T47D (cell line): ENCODE results near the gene DOK1.
A peak's percentile ranks its signal among the peaks of the same experiment; 100 is the strongest.

Source experiments
- DNase-seq, 2 experiments: peaks; one replicate each; pipeline versions ENCODE4 v3.0.0 to v3.0.0-alpha.2; 2011 to 2012; ENCODE audit warnings: low read depth in 1 of 2, low spot score in 1 of 2
- JUND ChIP-seq: IDR thresholded peaks from 2 replicates; pipeline ENCODE4 v1.6.1; 2012; ENCODE audit warnings: low read depth
- in situ Hi-C: cut with HindIII; loops from 2 replicates; pipeline ENCODE4 v1.10.0; 2016; ENCODE audit warnings: low sequenced_read_pairs, low pct_unique_long_range_greater_than_20kb

The DOK1 gene

DNA sequence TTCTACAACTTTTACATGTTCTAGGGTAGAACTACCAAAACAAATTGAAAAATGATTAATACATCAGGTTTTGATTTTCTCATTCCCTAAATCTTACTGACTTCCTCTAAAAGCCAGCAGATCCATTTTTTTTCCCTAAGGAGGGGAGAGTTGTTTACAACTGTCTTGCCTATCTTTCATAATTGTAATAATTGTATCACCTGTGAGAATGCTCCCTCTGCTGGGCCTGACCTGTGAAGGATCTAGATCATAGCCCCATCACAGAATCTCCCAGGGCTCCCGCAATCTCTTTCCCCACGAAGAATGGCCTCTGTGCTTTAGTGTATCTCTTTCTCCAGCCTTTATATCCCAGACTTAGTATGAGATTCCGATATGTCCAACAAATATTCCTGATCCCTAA is 9.9 kb upstream of the DOK1 start:
- in situ Hi-C loops = no loop called here
- no peak for DNase-seq
- TF ChIP-seq JUND = no peak

DNA sequence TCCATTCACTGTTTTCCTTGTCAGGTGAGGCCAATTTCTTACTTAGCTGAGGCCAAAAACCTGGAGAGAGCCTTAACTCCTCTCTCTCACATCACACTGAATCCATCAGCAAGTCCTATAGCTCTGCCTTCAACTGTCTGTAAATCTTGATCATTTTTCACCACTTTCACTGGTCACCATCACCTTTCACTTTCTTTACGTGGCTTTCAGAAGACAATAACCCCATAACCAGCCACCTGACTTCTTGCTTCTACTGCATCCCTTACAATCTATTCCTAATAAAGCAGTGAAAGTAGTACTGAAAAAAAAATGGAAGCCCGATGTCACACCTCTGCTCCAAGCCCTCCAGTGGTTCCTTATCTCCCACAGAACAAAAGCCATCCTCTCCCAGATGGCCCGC is 8.5 kb upstream of the DOK1 start:
- TF ChIP-seq JUND = no peak
- in situ Hi-C loops = no loop called here
- DNase-seq = no peak

DNA sequence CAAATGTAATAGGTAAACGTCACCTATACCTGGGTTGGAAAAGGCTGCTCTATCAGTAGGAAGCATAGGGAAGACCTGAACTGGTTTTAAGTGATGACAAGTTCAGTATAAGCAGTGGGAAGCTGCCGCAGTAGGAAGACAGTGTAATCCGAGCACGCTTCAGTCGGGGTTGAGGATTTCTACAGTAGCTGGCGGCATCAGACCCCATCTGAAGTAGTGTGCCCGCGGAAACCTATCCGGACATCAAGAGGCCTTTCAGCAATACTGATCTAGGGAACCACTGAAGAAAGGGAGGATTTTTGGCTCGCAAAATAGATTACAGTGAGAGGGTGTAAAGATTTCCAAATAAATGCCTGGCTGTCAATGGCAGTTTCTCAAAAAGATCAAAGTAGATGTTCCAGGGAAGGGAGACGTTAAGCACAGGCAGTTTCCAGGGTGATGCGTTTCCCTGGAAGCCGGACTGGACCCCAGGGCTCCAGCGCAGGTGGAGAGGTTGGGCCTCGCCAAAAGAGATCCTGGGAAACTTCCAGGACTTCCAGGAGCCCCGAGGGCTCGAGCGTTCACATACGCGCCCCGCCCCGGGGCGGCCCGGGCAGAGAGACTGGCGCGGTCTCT is 6.1 kb upstream of the DOK1 start:
- DNase-seq = no peak
- TF ChIP-seq JUND = no peak
- in situ Hi-C loops = no loop called here

DNA sequence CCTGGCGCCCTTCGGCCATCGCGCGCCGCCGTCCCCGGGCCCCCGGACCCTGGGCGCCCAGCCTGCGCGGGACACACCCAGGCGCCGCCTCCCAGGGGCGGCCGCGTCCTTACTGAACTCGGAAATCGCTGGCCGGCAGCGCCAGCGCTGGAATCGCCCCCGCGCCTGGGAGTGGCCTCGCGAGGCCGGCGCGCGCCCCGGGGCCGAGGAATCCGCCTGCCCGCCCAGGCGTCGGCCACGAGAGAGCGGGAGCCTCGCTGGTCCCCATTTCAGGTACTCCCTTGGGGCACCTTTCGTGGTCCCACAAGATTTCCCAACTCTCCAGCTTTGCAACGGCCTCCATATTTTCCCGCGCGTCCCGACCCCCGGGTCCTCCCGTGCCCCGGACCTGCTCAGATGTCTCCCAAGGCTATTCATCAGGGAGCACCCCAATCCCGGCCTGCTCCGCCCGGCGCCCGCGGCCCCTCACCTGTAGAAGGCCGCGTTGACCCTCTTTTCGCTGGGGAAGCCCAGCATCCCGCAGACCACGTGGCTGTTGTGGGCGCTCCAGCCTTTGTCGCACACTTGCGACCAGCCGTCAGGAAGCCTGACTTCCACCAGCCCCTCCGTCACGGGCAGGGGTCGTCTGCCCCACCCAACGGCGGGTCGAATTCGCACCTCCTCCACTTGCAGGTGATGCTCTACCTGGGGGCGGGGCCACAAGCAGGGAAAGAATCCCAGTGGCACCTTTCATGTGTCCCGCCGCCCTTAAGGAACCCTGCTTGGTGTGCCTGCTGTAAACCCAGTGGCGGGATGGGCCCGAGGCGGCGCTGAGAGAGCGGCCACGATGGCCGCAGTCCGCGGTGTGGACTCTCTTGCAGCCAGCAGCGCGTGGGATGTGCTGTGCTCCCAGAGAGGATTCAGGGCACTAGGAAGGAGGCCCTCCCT is 5.4 kb upstream of the DOK1 start:
- in situ Hi-C loops = no loop called here
- TF ChIP-seq JUND = no peak
- DNase-seq = peak; percentile 59 to 67

DNA sequence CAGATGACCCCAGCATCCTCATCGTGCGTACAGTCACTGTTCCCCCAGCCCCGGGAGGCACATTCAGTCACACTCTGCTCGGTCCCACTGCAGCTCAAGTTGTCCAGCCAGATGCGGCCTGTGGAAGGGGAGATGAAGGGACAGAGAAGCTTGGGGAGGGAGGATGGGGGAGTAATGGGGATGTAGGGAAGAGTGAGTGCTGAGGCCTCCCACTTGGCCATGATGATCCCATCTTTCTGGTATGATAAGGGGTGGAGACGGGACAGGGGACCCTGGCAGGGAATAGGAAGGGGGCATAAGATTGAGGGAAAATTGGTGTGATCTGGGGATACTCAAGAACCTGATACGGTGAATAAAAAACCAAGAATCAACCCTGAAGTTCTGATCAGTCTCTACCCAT is 4.3 kb upstream of the DOK1 start:
- in situ Hi-C loops = no loop called here
- no peak for DNase-seq
- no peak for TF ChIP-seq JUND

DNA sequence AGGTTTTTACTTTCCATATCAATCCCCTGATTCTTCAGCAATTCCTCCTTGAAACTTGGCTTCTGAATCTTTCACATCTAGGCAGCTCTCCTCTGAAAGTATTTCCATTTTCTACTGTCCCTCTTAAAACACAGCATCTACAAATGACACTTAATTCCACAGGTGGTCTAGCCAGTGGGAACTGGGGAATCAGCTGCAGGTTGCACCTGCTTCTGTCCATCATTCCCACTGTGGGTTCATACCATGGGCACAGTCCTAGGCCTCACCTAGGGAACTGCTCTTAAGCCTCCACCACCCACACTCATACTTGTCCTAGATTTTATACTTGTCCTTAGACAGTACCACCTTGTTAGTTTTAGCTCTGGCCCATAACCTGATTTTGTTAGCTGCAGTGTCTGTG is 3.0 kb upstream of the DOK1 start:
- no peak for TF ChIP-seq JUND
- DNase-seq = no peak
- in situ Hi-C loops = no loop called here

DNA sequence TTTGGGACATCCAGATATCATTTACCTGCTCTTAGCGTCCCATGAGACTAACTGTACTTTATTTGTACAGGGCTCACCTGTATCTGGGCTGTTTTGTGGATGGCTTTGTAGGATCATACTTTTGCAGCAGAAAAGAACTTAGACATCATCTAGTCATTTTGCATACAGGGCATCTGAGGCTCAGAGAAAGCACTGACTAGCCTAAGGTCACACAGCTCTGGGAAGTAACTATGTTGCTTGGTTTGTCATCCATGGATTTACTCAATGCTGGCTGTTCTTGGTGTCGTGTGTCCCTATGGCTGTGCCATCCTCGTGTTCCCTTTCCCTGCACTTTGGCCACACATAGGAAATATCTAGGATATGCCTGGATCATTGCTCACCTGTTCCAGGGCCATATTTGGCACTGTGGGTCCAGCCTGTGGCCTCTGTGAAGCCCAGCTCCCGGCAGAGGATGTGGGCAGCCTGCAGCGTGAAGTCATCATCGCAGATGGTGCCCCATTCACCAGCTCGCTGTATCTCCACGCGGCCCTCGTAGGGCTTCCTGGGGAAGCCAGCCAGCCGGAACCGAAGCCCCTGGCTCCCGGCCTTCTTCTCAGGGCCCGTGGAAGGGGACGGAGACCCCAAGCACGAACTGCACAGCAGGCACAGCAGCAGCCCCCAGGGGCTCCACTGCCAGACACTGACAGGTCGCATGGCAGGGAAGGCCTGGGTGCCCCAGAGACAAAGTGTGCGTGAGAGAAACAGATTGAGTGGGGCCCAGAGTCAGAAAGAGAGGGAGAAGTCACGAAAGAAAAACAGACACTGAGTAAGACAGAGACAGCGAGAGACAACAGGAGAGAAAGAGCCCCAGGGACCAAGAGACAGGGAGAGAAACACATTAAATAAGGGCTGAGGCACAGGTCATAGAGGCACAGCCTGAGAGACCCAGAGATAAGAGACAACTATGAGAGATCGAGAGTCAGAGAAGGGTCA is 2.3 kb upstream of the DOK1 start:
- in situ Hi-C loops = no loop called here
- DNase-seq = no peak
- TF ChIP-seq JUND = no peak

DNA sequence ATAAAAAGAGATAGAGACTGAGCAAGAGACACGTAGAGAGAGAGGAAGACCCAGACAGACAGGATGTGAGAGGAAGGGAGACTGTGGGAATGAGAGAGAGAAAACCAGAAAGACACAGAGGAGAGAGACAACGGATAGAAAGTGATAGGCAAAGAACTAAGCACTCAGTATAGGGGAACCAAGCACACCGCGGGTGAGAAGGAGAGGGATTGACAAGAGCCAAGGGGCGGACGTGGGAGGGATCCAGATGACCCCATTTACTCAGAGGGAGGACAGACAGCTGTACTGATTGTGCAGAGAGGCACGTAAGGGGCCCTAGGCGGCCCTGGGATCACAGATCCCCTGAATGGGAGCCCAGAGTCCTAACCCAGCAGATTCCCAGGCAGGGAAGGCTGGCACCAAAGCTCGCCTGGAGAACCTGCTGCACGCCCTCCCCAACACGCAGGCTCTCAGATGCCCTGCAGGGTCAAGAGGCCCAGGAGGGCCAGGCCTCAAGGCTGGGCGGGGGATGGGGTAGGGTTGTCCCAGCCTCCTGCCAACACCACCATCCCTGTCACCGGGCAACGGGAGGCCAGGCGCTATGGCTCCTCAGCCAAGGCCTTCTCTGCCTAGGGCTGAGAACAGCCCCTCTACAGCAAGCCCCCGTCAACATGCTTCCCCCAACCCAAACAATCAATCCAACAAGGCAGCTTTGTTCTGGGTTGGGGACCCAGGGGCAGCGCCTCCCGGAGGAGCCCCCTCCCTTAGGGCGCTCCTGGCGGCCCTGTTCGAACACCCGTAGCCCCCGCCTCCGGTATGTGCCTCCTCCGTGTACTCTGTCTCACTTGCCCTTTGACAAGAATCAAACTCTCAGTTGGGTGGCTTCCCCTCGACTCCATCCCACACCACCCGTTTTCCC is 1.4 kb upstream of the DOK1 start:
- no peak for DNase-seq
- in situ Hi-C loops = no loop called here
- TF ChIP-seq JUND = no peak

DNA sequence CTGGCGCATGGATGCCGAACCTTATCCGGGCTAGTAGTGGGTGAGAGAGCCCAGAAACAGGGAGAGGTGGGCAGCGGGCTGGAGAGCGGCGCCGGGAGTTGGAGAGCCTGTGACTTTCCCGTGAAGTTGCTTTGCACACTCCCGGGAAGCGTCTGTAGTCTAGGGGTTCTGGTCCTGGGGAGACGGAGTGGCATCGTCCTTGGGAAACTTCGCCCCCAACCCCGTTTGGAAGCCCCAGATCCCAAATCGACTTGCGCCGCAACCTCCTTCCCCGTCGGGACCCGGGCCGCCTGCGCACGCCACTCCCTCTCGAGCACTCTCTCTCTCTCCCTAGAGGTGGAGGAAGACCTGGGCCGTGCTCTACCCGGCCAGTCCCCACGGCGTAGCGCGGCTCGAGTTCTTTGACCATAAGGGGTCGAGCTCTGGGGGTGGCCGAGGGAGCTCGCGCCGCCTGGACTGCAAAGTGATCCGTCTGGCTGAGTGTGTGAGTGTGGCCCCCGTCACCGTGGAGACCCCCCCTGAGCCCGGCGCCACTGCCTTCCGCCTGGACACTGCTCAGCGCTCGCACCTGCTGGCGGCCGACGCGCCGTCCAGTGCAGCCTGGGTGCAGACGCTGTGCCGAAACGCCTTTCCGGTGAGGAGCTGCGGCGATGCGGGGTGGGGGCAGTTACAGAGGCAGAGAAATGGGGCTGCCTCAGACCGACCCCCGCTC is 456 bp downstream of the DOK1 start:
- no peak for TF ChIP-seq JUND
- DNase-seq = no peak
- in situ Hi-C loops = no loop called here

DNA sequence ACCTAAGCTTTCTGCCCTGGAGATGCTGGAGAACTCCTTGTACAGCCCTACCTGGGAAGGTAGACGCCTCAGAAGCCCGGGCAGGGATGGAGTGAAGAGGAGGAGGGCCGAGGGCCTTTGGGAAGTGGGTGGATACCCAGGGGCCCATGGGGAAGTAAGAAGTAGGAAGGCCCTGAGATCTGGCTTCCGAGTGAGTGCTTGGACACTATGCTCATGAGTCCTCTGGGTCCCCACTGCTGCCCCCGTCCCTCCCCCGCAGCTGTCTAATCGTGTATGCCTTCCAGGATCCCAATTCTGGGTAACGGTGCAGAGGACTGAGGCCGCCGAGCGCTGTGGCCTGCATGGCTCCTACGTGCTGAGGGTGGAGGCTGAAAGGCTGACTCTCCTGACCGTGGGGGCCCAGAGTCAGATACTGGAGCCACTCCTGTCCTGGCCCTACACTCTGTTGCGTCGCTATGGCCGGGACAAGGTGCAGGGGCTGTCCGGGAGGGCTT is 1.1 kb downstream of the DOK1 start:
- no peak for DNase-seq
- in situ Hi-C loops = no loop called here
- no peak for TF ChIP-seq JUND

DNA sequence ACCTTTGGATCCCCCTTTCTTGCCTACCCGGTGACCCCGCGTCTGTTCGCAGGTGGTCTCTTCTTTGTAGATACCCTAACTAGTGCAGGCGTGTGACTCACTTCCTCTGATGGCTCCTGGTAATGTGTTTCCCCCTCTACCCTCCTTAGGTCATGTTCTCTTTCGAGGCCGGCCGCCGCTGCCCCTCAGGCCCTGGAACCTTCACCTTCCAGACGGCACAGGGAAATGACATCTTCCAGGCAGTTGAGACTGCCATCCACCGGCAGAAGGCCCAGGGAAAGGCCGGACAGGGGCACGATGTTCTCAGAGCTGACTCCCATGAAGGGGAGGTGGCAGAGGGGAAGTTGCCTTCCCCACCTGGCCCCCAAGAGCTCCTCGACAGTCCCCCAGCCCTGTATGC is 1.6 kb downstream of the DOK1 start:
- DNase-seq = no peak
- no peak for TF ChIP-seq JUND
- in situ Hi-C loops = no loop called here
